ENCODE measurements around the gene LRRC63. TPM values are rescaled to one million over a fixed set of nuclear protein-coding genes. Genes with fewer than 3 reads are reported as not detected.

LRRC63 gene
- under 0.01 and 0.37 TPM in 2 replicates for total RNA-seq

GRCh38 chr13:46211483-46212351 is at the start of gene LRRC63:
Gene LRRC63 (plus strand): TSS chr13:46211928. CDS start chr13:46213035, 1,107 bp downstream.

GRCh38 chr13:46181840-46182490 is 29.8 kb upstream of the LRRC63 start, which contains the start of gene LCP1:
Gene LCP1 (minus strand): TSS chr13:46182177. CDS start chr13:46159662, 22,515 bp downstream.

Small RNAs within 50 kb of the gene (small RNA-seq; reads per million reads assigned to genes)
- gene RN7SKP5 (not detected), gene RN7SL288P (not detected)

Other genes starting within 250 kb of the LRRC63 start
- 15.4 and 18.8 TPM in 2 replicates for gene ZC3H13, start 159.2 kb upstream of the LRRC63 start, total RNA-seq
- not detected in 2 replicates for gene CPB2, start 106.9 kb upstream of the LRRC63 start, total RNA-seq
- gene LCP1, start 29.8 kb upstream of the LRRC63 start, total RNA-seq, result 0.20 and 0.37 TPM in 2 replicates
- gene RUBCNL, start 175.3 kb downstream of the LRRC63 start, total RNA-seq, result 0.59 and 8.5 TPM in 2 replicates